Activated gamma-delta T cell (primary cell): Measurements from ENCODE around the gene EXPH5.
A peak's percentile ranks its signal among the peaks of the same experiment; 100 is the strongest.
"Not testable (repeated sequence)": the region's sequence is repeated elsewhere in the genome, so short reads cannot be mapped to it uniquely, and the experiment has no call there.

ENCODE experiments used
- DNase-seq: peaks from one replicate; lab custom pipeline; 2025; lab: John Stamatoyannopoulos, UW
- total RNA-seq, 2 donors: gene quantifications; one replicate each; lab custom pipeline; 2026; lab: John Stamatoyannopoulos, UW

Gene EXPH5
- 5.2 to 8.8 reads per million in 2 donors for total RNA-seq

- peak; percentile 14 for DNase-seq
Observed at GRCh38 chr11:108593214-108593922, at the start of gene EXPH5. EXPH5 (minus strand) TSS chr11:108593768; CDS start chr11:108593536, 232 bp downstream.

DNA sequence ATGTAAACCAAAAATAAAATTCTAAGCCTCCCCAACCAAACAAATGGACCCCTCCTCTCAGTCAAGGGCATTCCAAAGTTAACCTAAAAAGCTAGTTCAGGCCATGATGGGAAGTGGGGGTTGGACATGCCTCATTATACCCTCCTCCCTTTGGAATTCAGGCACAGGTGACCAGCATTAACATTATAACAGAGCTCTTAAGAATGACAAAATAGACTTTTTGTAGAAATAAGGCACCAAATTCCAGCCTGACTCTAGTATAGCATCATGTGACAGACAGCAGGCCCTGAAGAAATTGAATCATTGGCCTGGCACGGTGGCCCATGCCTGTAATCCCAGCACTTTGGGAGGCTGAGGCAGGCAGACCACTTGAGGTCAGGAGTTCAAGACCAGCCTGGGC is 48.2 kb upstream of the EXPH5 start:
- DNase-seq: not testable (repeated sequence)

DNA sequence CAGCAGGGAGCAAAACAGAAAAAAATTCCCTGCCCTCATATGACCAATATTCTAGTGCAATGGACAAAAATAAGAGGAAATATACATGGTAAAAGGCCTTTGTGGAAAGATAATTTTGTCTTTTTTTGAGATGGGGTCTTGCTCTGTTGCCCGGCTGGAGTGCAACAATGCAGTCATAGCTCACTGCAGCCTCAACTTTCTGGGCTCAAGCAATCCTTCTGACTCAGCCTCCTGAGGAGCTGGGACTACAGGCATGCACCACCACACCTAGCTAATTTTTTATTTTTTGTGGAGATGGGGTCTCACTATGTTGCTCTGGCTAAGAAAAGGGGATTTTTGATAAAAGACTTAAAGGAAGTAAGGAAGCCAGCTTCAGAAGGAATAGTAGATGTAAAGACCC is 45.6 kb upstream of the EXPH5 start:
- DNase-seq: no peak

DNA sequence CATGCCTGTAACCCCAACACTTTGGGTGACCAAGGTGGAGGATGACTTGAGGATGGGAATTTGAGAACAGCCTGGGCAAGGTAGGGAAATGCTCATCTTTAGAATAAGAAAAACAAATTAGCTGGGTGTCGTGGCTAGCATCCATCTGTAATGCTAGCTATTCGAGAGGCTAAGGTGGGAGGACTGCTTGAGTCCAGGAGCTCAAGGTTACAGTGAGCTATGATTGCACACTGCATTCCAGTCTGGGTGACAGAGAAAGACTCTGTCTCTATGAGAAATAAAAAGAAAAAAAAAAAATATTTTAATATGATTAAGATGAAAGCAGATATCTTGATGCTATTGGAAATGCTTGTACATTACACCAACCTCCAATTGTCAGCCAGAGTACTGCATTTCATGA is 42.7 kb upstream of the EXPH5 start:
- no peak for DNase-seq

DNA sequence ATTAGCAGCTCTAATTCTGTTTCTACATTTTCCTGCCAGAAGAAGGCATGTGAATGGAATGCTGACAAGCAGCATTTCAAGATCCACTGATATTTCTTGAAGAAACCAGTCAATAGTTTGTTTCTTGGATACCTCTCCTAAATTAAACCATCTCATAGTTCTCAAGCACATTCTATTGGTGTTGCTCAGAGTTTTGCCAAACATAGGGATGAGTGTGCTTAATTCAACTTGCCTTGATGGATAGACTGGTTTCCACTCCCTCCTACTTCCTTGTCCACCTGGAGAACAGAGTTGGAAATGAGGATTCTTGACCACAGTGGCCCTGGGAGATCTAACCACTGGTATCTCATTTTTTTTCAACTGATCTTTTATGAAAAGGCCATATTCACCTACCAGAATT is 41.5 kb upstream of the EXPH5 start:
- DNase-seq: no peak

DNA sequence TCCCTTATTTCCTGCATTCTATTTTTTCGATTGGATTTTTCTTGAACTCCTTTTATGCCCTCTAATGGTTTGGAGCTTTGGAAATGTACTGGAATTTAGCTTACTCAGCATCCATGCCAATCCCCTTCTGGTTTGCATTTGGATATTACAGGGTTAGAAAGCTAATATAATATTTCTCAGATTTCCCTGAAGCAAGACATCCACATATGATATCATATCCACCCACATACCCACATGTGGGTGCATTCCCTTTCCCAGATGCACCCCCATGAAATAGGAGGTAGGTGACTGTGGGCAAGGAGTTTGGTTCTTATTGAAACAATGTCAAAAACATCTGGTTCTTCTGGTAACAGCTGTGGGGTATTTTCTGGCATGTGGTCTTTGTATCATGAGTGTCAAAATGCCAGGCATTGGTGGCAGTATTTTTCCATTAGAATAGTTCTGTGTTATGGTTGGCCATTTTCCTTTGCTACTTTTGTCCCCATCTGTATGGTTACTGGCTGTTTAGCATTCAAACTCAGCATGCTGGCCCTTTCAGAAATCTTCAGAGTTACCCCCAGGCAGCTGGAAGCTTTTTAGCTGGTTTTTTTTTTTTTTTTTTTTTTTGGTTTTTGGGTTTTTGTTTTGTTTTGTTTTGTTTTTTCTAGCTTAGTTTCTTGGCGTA is 38.6 kb upstream of the EXPH5 start:
- no peak for DNase-seq

- DNase-seq: no peak
Observed at GRCh38 chr11:108629274-108629673, 35.7 kb upstream of the EXPH5 start.

DNA sequence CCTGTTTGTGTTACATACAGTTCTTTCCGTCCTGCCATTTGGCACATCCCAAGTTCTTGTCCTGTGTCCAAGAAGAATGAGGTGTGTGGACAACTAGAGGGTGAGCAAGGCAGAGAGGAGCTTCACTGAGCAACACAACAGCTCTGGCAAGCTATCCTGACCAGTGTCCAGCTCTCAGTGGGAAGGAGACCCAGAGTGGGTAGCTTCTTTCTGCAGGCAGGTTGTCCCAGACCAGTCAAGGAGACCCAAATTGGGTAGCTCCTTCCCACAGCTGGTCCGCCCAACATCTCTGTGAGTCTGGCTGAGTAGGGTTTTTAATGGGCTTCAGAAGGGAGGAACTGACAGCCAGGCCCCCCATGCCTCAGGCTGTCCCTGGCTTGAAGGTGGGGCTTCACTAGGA is 35.2 kb upstream of the EXPH5 start:
- DNase-seq: no peak

GRCh38 chr11:108628326-108628725 is 34.8 kb upstream of the EXPH5 start:
- DNase-seq: no peak

DNA sequence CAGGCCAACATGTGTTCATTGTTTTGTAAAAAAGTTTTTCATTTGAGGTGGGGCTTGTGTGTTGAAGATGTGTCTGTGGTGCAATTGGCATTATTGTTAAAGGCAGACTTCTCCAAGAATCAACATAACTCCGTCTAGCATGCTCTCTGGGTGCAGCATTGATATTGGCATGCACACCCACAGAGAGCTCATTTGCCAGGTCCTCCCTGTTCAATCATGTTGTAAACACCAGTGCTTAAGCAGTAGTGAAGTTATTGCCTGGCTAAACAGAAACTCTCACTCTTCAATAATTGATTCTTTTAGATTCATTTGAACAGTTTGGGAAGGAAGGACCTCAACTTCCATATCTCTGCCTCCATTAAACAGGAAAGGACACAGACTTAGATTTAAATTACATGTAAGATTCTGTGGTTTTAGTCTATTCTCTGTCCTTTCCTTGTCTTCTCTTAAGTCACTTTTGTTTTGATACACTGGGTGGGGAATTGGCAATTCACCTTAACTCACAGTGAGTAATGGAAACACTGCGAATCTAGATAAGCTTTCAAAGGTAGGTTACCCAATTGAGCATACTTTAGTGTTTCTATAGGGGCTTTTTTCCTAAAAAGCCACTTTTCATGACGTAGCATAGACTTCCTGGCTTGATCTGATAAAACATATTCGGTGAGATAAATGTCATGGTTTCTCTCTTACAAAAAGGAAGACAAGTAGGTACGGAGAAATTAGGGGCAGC is 30.8 kb upstream of the EXPH5 start:
- DNase-seq: no peak

GRCh38 chr11:108622341-108622740 is 28.8 kb upstream of the EXPH5 start:
- no peak for DNase-seq

- DNase-seq: no peak
Observed at GRCh38 chr11:108620958-108621772, 27.6 kb upstream of the EXPH5 start.

DNA sequence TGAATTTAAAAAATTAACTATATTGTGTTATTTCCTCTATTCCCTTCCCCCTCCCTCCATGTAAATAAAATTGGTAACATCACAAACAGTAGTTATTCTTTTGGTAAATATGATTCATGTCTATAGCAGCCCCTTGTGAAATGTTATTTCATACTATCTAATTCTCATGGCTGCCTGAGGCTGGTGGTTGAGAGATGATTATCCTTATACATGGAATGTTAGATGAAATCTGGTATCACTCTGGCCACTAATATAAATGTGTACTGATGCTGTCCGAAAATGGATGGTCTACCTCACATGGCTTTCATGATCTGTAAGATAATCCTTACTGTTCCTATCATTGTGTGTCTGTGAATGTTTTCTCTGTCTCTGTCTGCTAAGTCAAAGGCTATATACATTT is 25.0 kb upstream of the EXPH5 start:
- no peak for DNase-seq

GRCh38 chr11:108617055-108617454 is 23.5 kb upstream of the EXPH5 start:
- no peak for DNase-seq

DNA sequence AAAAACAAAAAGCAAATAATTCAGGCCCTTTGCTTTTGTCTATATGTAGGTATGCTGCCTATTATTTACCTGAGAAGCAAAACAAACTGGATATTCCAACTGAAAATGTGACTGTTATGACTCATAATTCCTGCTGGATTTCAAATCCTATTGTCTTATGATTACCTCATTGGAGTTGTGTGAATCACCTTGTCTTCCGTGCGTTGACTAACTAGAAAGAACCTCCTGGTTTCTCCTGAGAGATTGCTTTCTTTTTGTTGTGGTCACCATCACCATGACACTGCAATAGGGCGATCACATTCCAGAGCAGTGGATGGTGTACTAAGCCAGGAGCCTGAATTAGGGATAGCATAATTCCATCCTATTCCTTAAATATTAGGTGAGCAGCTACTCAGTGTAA is 23.0 kb upstream of the EXPH5 start:
- DNase-seq: no peak

GRCh38 chr11:108614086-108614485 is 20.5 kb upstream of the EXPH5 start:
- no peak for DNase-seq

DNA sequence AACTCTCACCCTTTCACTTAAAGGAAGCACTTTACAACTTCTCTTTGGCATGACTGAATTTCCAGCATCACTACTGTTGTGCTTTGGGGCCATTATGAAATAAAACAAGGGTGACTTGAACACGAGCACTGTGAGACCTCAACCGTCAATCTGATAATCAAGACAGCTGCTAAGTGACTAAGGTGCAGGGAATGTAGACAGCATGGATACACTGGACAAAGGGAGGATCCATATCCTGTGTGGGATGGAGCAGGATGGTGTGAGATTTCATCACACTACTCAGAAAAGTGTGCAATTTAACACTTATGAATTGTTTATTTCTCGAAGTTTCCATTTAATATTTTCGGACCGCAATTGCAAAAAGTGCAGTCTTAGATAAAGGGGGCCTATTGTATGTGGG is 16.1 kb upstream of the EXPH5 start:
- no peak for DNase-seq

DNA sequence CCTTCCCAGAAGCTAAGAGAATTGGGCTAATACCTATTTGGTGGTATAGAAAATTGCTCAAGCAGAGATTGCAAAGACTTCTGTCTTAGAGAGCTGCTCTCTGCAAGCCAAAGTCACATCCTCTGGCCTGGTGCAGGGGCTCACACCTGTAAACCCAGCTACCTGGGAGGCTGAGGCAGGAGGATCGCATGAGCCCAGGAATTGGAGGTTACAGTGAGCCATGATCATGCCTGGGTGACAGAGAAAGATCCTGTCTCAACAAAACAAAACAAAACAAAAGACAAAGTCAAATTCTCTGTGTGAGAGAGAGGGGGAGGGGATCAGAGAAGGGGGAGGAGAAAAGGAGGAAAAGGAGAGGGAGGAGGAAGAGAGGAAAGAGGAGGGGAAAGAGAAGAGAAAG is 15.0 kb upstream of the EXPH5 start:
- no peak for DNase-seq

DNA sequence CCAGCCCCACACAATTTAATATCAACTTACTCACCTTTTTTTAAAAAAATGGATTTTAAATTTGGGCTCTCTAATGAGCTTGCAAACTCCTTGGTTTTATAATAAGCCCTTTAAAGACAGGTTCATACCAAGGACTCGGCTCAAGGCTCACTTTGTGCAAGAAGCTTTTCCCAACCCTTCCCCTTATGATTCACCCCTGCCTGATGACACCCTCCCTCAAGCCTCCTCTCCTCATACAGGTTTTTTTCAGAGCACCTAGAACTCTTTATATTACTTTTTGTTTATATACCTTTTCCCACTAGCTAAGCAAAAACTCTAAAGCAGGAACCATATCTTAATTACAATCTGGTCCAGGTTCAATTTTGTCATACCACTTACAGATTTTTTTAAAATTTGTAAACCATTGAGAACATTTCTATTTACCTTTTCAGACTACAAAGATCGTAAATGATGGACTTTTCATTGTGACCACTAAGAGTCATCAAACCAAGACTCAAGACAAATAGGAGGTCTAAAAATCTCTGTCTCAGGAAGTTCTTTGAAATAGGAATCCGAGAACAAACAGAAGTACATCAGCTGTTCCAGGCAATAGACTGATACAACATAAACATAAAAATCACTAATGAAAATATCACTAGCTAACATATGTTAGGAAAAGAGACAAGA is 13.1 kb upstream of the EXPH5 start:
- DNase-seq: no peak

DNA sequence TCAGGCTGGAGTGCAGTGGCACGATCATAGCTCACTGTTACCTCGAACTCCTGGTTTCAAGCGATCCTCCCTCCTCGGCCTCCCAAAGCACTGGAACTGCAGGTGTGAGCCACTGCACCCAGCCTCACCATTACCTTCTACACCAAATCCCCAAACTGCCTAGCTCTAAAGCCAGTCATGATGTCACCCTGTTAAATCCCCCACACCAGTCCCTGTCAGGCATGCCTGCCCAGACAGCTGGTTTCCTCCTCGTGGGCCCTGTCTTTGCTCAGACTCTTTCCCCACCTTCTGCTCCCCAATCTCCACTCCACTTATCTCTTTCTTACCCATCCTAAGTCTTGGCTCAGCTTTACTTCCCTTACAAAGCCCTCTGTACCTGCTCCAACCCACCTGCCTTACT is 12.5 kb upstream of the EXPH5 start:
- DNase-seq: no peak

DNA sequence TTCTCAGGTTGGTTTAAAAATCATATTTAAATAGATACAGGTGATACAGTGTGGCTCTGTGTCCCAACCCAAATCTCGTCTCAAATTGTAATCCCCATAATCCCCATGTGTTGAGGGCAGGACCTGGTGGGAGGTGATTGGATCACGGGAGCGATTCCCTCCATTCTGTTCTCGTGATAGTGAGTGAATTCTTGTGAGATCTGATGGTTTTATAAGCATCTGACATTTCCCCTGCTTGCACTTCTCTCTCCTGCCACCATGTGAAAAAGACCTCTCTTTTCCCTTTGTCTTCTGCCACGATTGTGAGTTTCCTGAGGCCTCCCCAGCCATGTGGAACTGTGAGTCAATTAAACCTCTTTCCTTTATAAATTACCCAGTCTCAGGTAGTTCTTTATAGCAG is 9.2 kb upstream of the EXPH5 start:
- DNase-seq: not testable (repeated sequence)

DNA sequence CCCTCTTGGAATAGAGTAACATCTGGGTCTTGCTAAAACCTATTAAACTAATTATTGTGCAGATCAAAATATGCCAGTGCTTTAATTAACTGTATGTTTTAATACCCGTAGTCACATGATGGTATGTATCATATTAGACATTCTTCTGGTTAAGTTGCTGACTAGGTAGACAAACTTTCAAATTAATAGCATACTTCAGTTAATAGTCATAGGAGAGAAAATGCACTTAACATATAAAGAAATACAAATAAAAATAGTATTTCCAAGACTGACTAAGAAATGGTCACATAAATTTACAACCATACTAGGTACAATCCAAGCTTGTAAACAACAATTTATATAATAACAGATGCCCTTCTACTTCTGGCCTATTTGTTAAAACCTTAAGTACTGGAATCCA is 7.6 kb upstream of the EXPH5 start:
- no peak for DNase-seq
